AG04449 (cell line): ENCODE data around the gene LAGE3.

ENCODE experiments used
- CTCF ChIA-PET: fragments of 350-600 bp; formaldehyde crosslinking; extraction: SDS; loops from one replicate; lab custom pipeline; 2021; ENCODE audit warnings: antibody characterized with exemption; lab: Yijun Ruan, JAX
- POLR2A ChIA-PET: fragments of 400-600, 350-600 bp; formaldehyde crosslinking; extraction: SDS; loops from one replicate; lab custom pipeline; 2020; ENCODE audit warnings: antibody characterized with exemption, inconsistent platforms; lab: Yijun Ruan, JAX
- DNase-seq: peaks from one replicate; pipeline ENCODE4 v3.0.0-alpha.2; 2010; ENCODE audit warnings: low read depth, low spot score
- H3K4me3 ChIP-seq: 2 replicates; pipeline ENCODE4 v1.5.1; 2011; ENCODE audit warnings: low read depth, mild to moderate bottlenecking, control low read depth, low read length
- TF ChIP-seq, protein P1 (sequence below): IDR thresholded peaks from one replicate; pipeline ENCODE4 v1.5.1; 2011; ENCODE audit warnings: mild to moderate bottlenecking, moderate library complexity, low read length, control low read depth, inconsistent platforms; ENCODE audit not compliant: insufficient read depth; ENCODE audit errors: missing control alignments

Gene LAGE3

DNA sequence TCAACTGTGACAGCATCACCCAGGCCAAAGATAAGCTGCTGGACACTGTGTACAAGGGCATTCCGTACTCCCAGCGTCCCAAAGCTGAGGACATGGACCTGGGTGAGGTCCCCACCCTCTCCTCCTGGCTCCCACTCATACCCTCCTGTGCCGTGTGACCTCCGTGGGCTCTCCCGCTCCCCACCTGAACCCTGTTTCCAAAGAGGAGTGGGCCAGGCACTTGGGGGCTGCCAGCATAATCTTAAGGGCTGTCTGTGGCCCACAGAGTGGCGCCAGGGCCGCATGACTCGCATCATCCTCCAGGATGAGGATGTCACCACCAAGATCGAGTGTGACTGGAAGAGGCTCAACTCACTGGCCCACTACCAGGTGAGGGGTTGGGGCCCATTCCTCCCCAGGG, 10.0 kb downstream of the LAGE3 start:
- ChIA-PET CTCF (no interaction called here), POLR2A (interaction anchor here (0.7 kb wide), 1 partner anchor 11 kb away, joined by 3 read pairs; the partner anchor contains the start of gene PLXNA3)
- TF ChIP-seq, protein P1, sequence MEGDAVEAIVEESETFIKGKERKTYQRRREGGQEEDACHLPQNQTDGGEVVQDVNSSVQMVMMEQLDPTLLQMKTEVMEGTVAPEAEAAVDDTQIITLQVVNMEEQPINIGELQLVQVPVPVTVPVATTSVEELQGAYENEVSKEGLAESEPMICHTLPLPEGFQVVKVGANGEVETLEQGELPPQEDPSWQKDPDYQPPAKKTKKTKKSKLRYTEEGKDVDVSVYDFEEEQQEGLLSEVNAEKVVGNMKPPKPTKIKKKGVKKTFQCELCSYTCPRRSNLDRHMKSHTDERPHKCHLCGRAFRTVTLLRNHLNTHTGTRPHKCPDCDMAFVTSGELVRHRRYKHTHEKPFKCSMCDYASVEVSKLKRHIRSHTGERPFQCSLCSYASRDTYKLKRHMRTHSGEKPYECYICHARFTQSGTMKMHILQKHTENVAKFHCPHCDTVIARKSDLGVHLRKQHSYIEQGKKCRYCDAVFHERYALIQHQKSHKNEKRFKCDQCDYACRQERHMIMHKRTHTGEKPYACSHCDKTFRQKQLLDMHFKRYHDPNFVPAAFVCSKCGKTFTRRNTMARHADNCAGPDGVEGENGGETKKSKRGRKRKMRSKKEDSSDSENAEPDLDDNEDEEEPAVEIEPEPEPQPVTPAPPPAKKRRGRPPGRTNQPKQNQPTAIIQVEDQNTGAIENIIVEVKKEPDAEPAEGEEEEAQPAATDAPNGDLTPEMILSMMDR: no peak
- H3K4me3 ChIP-seq: no peak overlapping the region
- no peak for DNase-seq

DNA sequence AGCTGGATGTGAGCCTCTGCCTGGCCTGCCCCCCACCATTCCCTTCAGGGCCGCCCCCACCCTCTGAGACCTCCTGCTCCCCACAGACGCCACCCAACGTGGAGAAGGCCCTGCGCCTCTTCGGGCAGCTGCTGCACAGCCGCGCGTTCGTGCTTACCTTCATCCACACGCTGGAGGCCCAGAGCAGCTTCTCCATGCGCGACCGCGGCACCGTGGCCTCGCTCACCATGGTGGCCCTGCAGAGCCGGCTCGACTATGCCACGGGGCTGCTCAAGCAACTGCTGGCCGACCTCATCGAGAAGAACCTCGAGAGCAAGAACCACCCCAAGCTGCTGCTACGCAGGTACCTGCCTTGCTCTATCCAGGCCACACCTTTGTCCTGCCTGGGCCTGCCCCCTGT, 10.9 kb downstream of the LAGE3 start:
- ChIA-PET POLR2A (interaction anchor here (1.4 kb wide), 1 partner anchor 9 kb away, joined by 8 read pairs; no protein-coding TSS in a partner anchor), CTCF (no interaction called here)
- TF ChIP-seq, protein P1: no peak
- DNase-seq: no peak
- no peak overlapping the region for H3K4me3 ChIP-seq

DNA sequence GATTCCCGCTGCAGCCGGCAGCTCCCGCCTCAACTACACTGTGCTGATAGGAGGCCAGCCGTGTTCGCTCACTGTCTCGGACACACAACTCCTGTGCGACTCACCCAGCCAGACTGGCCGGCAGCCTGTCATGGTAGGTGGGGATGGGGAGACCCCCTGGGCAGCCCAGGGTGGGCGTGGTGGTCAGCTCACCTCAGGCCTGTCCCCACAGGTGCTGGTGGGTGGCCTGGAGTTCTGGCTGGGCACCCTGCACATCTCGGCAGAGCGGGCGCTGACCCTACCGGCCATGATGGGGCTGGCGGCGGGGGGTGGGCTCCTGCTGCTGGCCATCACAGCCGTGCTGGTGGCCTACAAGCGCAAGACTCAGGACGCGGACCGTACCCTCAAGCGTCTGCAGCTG, 11.5 kb downstream of the LAGE3 start:
- no peak overlapping the region for H3K4me3 ChIP-seq
- POLR2A ChIA-PET: interaction anchor here (1.4 kb wide), 1 partner anchor 8 kb away, joined by 8 read pairs; no protein-coding TSS in a partner anchor
- DNase-seq: no peak
- TF ChIP-seq, protein P1: no peak
- CTCF ChIA-PET: interaction anchor here (1.3 kb wide), 1 partner anchor 10 kb away, joined by 3 read pairs; no protein-coding TSS in a partner anchor

DNA sequence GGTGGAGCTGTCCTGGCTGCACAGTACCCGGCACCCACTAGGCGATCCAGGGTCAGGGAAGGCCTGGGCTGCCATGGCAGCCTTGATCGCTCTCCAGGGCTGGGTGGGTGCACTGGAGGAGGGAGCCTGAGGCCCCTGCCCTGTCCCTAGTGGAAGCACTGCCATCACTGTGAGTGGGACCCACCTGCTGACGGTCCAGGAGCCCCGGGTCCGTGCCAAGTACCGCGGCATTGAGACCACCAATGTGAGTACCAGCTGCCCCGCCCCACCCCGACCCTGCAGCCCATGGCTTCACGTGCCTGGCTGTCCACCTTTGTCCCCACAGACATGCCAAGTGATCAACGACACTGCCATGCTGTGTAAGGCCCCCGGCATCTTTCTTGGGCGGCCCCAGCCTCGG, 12.2 kb downstream of the LAGE3 start:
- no peak overlapping the region for H3K4me3 ChIP-seq
- ChIA-PET CTCF (interaction anchor here (1.3 kb wide), 1 partner anchor 11 kb away, joined by 3 read pairs; no protein-coding TSS in a partner anchor), POLR2A (no interaction called here)
- TF ChIP-seq, protein P1: no peak
- DNase-seq: no peak

DNA sequence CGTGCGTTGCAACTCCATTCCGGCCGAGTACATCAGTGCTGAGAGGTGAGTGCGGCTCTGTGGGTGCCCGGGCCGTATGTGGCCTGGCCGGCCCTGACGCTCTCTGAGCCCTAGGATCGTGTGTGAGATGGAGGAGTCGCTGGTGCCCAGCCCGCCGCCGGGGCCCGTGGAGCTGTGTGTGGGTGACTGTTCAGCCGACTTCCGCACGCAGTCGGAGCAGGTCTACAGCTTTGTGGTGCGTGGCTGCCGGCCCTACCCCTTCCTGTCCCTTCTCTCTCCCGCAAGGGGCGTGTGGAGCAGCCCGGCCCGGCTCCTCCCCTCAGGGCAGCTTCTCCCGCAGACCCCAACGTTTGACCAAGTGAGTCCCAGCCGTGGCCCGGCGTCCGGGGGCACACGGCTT, 13.0 kb downstream of the LAGE3 start:
- TF ChIP-seq, protein P1: no peak
- no peak overlapping the region for H3K4me3 ChIP-seq
- CTCF ChIA-PET: interaction anchor here (1.3 kb wide), 1 partner anchor 11 kb away, joined by 3 read pairs; no protein-coding TSS in a partner anchor
- DNase-seq: no peak
- POLR2A ChIA-PET: interaction anchor here (0.9 kb wide), 1 partner anchor 13 kb away, joined by 4 read pairs; the partner anchor contains the start of gene LAGE3

DNA sequence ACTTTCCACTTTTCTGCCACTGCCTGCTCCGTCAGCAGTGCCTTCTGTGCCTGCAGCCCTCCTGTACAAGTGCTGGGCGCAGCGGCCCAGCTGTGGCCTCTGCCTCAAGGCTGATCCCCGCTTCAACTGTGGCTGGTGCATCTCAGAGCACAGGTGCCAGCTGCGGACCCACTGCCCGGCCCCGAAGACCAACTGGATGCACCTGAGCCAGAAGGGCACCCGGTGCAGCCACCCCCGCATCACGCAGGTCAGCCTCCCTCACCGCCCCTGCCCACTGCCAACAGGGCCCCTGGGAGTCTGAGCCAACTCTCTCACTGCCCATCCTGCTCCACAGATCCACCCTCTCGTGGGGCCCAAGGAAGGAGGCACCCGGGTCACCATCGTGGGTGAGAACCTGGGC, 13.5 kb downstream of the LAGE3 start:
- H3K4me3 ChIP-seq: no peak overlapping the region
- POLR2A ChIA-PET: no interaction called here
- DNase-seq: no peak
- CTCF ChIA-PET: no interaction called here
- TF ChIP-seq, protein P1: no peak
